ENCODE data around the gene ACTN4. TPM values are rescaled to one million over a fixed set of nuclear protein-coding genes. Genes with fewer than 3 reads are reported as not detected.

The ACTN4 gene
- polyA plus RNA-seq, 3 donors = 71.1 to 195 (median 101) TPM

- WGBS, 3 donors = 83 to 92% (median 85%) methylated on average over 15 of the region's 15 CpGs
- no peak overlapping the region for H3K27ac ChIP-seq (ENCODE audit: low read depth, low read length)
These were observed 64.8 kb downstream of the ACTN4 start for GRCh38 chr19:38712161-38712748.

GRCh38 chr19:38713227-38713649 is 65.8 kb downstream of the ACTN4 start:
- H3K27ac ChIP-seq (ENCODE audit: low read depth, low read length) = no peak overlapping the region
- 34 to 65% (median 42%) methylated on average over 17 to 19 of the region's 19 CpGs for WGBS, 3 donors

DNA sequence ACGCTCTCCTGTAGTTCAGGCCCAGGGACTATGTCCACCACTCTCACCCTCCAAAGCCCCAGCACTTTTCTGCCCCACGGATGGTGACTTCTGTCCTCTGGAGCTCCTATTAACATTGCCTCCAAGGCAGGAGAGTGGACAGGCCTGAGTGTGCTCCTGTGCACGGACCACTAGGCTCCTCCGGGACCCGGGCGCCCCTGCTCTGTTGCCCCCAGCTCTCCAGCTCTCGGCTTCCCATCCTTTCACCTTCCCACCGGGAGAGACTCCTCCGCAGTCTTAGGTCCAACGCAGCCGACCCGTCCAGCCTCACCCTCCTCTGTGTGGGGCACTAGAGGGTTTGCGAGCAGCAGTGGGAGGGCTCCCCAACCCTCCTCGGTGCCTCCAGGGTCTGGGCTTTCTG is 66.4 kb downstream of the ACTN4 start:
- 85 to 91% (median 89%) methylated on average over 14 of the region's 14 CpGs for WGBS, 3 donors

GRCh38 chr19:38714354-38714778 is 66.9 kb downstream of the ACTN4 start:
- H3K27ac ChIP-seq (ENCODE audit: low read depth, low read length) = no peak overlapping the region
- WGBS, 3 donors = 44 to 88% (median 83%) methylated on average over 14 of the region's 14 CpGs

More for the DNA sequence above, 66.4 kb downstream of the ACTN4 start:
- H3K27ac ChIP-seq (ENCODE audit: low read depth, low read length) = no peak overlapping the region

DNA sequence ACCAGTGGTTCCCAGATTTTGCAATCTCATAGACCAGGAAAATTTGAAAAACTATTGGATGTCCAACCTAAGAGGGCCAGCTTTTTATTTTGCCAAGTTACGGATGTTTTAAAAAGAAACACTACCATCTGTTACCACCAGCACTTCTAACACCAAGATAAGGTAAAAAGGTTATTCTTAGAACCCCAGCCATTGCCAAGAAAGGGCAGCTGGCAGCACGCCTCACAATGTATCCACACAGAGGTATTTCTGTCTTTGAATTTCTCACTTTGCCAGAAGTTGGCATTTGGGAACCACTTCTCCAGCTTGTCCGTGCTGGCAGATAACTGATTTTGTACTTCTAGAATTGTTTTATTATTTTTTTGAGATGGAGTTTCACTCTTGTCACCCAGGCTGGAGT is 68.1 kb downstream of the ACTN4 start:
- whole genome bisulfite sequencing, 3 donors = 28 to 83% (median 82%) methylated on average over 3 of the region's 3 CpGs
- no peak overlapping the region for H3K27ac ChIP-seq (ENCODE audit: low read depth, low read length)

GRCh38 chr19:38717051-38717450 is 69.6 kb downstream of the ACTN4 start:
- 95 to 97% (median 96%) methylated on average over 17 of the region's 17 CpGs for WGBS, 3 donors
- H3K27ac ChIP-seq (ENCODE audit: low read depth, low read length) = no peak overlapping the region

GRCh38 chr19:38717855-38718254 is 70.4 kb downstream of the ACTN4 start:
- WGBS, 3 donors = 93 to 96% (median 94%) methylated on average over 11 of the region's 11 CpGs

GRCh38 chr19:38718747-38719543 is 71.5 kb downstream of the ACTN4 start:
- WGBS, 3 donors = 67 to 73% (median 72%) methylated on average over 24 of the region's 24 CpGs
- no peak overlapping the region for H3K27ac ChIP-seq (ENCODE audit: low read depth, low read length)

More at GRCh38 chr19:38717855-38718254, 70.4 kb downstream of the ACTN4 start:
- H3K27ac ChIP-seq (ENCODE audit: low read depth, low read length) = no peak overlapping the region

DNA sequence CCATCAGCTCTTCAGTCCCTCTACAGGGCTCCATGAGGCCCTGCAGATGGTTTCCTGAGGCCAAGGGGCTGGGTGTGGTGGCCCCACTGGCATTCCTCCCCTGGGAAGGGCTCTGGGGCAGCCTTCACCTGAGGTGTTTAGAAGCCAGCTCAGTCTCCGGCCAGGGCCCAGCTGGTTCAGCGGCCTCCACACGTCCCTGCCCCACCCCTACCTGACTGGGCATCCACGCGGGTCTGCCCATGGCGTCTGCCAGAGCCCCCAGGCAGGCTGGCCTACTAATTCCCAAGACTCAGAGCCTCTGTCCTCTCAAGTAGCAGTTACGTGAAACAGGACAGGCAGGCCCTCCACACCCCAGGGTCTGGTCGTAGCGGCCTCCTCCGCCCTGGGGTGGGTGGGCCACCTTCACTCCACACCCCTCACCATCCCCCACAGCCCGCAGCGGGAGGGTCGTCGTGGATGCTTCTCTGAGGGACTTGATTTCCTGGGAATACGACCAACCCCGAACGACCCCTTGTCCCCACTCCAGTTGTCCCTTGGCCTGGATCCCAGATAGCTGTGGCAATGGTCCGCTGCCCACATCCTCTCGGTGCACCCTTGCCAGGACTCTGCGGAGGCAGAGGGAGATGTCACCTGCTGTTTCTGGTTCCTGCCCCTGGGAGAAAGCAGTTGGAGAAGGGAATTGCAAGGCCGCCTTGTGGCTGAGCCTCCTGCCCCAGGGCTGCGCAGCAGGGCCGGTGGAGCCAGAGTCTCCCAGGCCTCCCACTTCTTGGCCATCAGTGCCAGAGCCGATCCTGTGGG is 72.5 kb downstream of the ACTN4 start:
- WGBS, 3 donors = 69 to 78% (median 75%) methylated on average over 23 to 24 of the region's 24 CpGs
- no peak overlapping the region for H3K27ac ChIP-seq (ENCODE audit: low read depth, low read length)

DNA sequence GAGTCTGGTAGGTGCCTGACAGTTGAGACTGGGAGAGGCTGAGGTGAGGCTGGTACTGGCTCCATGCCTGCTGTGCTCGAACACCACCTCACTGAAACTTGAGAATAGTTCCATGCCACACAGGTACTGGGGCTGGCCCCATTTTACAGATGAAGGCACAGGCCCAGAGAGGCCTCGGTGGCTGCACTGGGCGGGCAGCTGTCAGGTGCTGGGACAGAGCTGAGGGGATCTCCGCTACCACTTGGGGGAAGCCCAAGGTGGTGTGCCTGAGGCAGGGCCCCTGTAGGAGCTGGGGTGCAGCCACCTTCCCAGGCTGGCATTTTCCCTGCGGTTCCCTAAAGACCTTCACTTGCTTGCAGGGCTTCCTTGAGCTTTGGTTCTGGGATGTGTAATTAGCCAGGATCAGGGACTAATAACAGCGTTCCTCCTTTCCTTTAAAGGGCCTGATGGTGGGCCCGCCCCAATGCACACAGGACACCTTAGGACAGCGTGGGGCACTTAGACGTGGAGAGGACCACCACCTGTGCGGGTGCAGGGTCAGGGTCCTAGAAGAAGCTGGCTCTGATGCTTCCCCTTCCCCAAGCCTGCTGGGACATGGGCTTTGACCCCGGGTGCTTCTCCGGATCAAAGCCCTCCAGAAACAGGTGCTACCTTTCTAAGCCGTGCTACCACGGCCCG is 73.2 kb downstream of the ACTN4 start:
- 93 to 96% (median 94%) methylated on average over 15 of the region's 15 CpGs for WGBS, 3 donors
- no peak overlapping the region for H3K27ac ChIP-seq (ENCODE audit: low read depth, low read length)

GRCh38 chr19:38721496-38721895 is 74.0 kb downstream of the ACTN4 start:
- WGBS, 3 donors = 88 to 94% (median 90%) methylated on average over 20 of the region's 20 CpGs
- no peak overlapping the region for H3K27ac ChIP-seq (ENCODE audit: low read depth, low read length)

- H3K27ac ChIP-seq (ENCODE audit: low read depth, low read length) = no peak overlapping the region
- 55 to 66% (median 61%) methylated on average over 17 of the region's 17 CpGs for WGBS, 3 donors
These were observed 74.7 kb downstream of the ACTN4 start for GRCh38 chr19:38721979-38722773.

DNA sequence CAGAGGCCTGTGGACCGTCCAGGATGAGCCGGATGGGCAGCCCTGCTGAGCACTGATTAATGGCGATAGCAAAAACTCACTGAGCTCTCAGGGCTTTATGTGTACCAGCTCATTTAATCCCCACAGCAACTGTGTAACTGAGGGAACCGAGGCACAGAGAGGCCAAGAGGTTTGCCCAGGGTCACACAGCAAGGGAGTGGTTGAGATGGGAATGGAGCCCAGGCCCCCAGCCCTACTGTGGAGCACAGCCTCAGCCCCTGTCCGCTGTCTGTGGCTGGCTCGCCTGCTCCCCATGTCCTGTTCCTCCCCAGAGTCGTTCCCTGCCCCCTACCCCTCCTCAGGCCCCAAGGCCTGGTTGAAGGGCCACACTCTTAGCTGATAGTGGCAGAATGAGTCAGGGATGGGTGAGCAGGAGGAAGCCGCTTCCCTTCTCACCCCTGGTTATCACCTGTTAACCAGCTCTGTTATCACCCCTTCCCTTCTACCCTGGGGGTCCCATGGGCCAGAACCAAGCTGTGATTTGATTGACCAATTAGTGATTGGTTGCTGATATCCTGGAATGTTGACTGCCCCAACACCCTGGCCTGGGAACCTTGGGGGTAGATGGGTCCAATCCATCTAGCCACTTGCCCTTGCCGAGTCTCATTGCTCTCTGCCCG is 75.6 kb downstream of the ACTN4 start:
- H3K27ac ChIP-seq (ENCODE audit: low read depth, low read length) = no peak overlapping the region
- WGBS, 3 donors = 91 to 94% (median 92%) methylated on average over 10 of the region's 10 CpGs

DNA sequence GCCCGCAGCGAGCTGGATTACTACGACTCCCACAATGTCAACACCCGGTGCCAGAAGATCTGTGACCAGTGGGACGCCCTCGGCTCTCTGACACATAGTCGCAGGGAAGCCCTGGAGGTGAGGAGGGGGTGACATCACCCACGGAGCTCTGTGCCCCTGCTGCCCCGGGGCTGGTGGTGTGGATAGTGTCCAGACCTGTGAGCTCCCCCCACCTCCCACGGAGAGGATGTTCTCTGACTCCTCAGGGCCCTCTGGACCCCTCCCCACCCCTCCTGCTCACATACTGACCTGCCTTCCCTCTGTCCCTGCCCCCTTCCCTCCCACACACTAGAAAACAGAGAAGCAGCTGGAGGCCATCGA is 76.1 kb downstream of the ACTN4 start:
- 69 to 86% (median 75%) methylated on average over 10 to 11 of the region's 11 CpGs for WGBS, 3 donors
- no peak overlapping the region for H3K27ac ChIP-seq (ENCODE audit: low read depth, low read length)

DNA sequence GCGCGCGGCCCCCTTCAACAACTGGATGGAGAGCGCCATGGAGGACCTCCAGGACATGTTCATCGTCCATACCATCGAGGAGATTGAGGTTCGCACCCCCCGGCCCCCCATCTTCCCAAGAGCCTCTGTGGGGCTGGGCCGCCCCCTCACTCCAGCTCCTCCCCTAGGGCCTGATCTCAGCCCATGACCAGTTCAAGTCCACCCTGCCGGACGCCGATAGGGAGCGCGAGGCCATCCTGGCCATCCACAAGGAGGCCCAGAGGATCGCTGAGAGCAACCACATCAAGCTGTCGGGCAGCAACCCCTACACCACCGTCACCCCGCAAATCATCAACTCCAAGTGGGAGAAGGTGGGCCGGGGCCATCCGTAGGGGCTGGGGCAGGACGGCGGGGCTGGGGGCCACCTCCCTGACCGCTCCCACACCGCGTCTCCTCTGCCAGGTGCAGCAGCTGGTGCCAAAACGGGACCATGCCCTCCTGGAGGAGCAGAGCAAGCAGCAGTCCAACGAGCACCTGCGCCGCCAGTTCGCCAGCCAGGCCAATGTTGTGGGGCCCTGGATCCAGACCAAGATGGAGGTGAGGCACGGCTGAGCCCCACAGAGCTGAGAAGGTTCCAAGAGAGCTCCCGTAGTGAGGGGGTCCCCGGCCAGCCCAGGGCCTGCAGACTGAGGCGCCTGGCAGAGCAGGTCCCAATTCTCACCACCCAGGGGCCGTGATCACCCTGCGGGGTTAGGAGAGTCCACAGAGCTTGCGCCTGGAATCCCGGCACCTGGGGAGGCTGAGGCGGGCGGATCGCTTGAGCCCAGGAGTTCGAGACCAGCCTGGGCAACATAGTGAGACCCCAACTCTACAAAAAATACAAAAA is 76.8 kb downstream of the ACTN4 start:
- no peak overlapping the region for H3K27ac ChIP-seq (ENCODE audit: low read depth, low read length)
- 93 to 96% (median 94%) methylated on average over 40 to 42 of the region's 42 CpGs for WGBS, 3 donors

GRCh38 chr19:38725469-38726283 is 78.2 kb downstream of the ACTN4 start:
- WGBS, 3 donors = 89 to 95% (median 92%) methylated on average over 21 of the region's 21 CpGs
- no peak overlapping the region for H3K27ac ChIP-seq (ENCODE audit: low read depth, low read length)
